ACHN (cell line): ENCODE results near the gene BCL2L13.

ENCODE experiments used
- DNase-seq: peaks from one replicate; pipeline ENCODE4 v3.0.0-alpha.2; 2015
- in situ Hi-C: cut with HindIII; loops from 2 replicates; pipeline ENCODE4 v1.10.0; 2017; ENCODE audit warnings: low sequenced_read_pairs, low pct_ligation_motif_present, low pct_unique_long_range_greater_than_20kb

BCL2L13 gene

GRCh38 chr22:17770180-17771077, 131.9 kb downstream of the BCL2L13 start:
- in situ Hi-C loops, result no loop called here

GRCh38 chr22:17772249-17772957, 133.8 kb downstream of the BCL2L13 start:
- in situ Hi-C loops, result no loop called here
- DNase-seq, result no peak

More at GRCh38 chr22:17770180-17771077, 131.9 kb downstream of the BCL2L13 start:
- no peak for DNase-seq

- in situ Hi-C loops, result no loop called here
- DNase-seq, result no peak
Observed at GRCh38 chr22:17772958-17773605, 134.5 kb downstream of the BCL2L13 start.

GRCh38 chr22:17773606-17774205, 135.1 kb downstream of the BCL2L13 start:
- in situ Hi-C loops, result no loop called here
- DNase-seq, result peak; percentile 31

GRCh38 chr22:17774206-17774925, 135.8 kb downstream of the BCL2L13 start, which contains the start of gene BID:
Gene BID (minus strand): TSS chr22:17774469. CDS start chr22:17750116, 24,353 bp downstream.
- peak; percentile 49 for DNase-seq
- in situ Hi-C loops, result no loop called here

GRCh38 chr22:17774926-17775685, 136.5 kb downstream of the BCL2L13 start:
- DNase-seq, result no peak
- in situ Hi-C loops, result no loop called here

- DNase-seq, result no peak
- in situ Hi-C loops, result no loop called here
Observed at GRCh38 chr22:17775781-17776465, 137.4 kb downstream of the BCL2L13 start.

GRCh38 chr22:17777005-17777716, 138.6 kb downstream of the BCL2L13 start:
- in situ Hi-C loops, result no loop called here
- DNase-seq, result no peak

- no peak for DNase-seq
- in situ Hi-C loops, result no loop called here
Observed at GRCh38 chr22:17777717-17778044, 139.1 kb downstream of the BCL2L13 start.

GRCh38 chr22:17778412-17778976, 139.9 kb downstream of the BCL2L13 start:
- DNase-seq, result no peak
- in situ Hi-C loops, result no loop called here

GRCh38 chr22:17779286-17780115, 140.9 kb downstream of the BCL2L13 start:
- in situ Hi-C loops, result no loop called here
- no peak for DNase-seq

- in situ Hi-C loops, result no loop called here
- no peak for DNase-seq
Observed at GRCh38 chr22:17780116-17780740, 141.7 kb downstream of the BCL2L13 start.
